CD4-positive, alpha-beta T cell treated with Interleukin-1 beta for 1 hour (primary cell): ENCODE measurements around the gene ERP44.
"Not testable (repeated sequence)": the region's sequence is repeated elsewhere in the genome, so short reads cannot be mapped to it uniquely, and the experiment has no call there.

Experiments used
- DNase-seq, 2 donors: peaks; one replicate each; pipeline ENCODE4 v3.0.0-alpha.2; 2020 to 2022

The ERP44 gene

GRCh38 chr9:100098887-100099721 is at the start of gene ERP44, which contains the start of gene INVS:
ERP44 (minus strand) TSS chr9:100099000; CDS start chr9:100098840, 160 bp downstream.
INVS (plus strand) TSS chr9:100099243; CDS start chr9:100104522, 5,279 bp downstream.
- DNase-seq: peak; percentile 98

- not testable (repeated sequence) for DNase-seq
Observed at GRCh38 chr9:100145976-100146375, 47.2 kb upstream of the ERP44 start.

GRCh38 chr9:100145167-100145934 is 46.6 kb upstream of the ERP44 start:
- not testable (repeated sequence) for DNase-seq

- DNase-seq: not testable (repeated sequence)
Observed at GRCh38 chr9:100141862-100142261, 43.1 kb upstream of the ERP44 start.

- DNase-seq: not testable (repeated sequence)
Observed at GRCh38 chr9:100140303-100140702, 41.5 kb upstream of the ERP44 start.

GRCh38 chr9:100136799-100137198 is 38.0 kb upstream of the ERP44 start:
- DNase-seq: not testable (repeated sequence)

- DNase-seq: no peak
Observed at GRCh38 chr9:100134731-100135130, 35.9 kb upstream of the ERP44 start.

GRCh38 chr9:100131875-100132430 is 33.2 kb upstream of the ERP44 start:
- DNase-seq: no peak

- no peak for DNase-seq
Observed at GRCh38 chr9:100131216-100131615, 32.4 kb upstream of the ERP44 start.

- no peak for DNase-seq
Observed at GRCh38 chr9:100129772-100130171, 31.0 kb upstream of the ERP44 start.

- no peak for DNase-seq
Observed at GRCh38 chr9:100126423-100126822, 27.6 kb upstream of the ERP44 start.

GRCh38 chr9:100125910-100126309 is 27.1 kb upstream of the ERP44 start:
- no peak for DNase-seq

- DNase-seq: no peak
Observed at GRCh38 chr9:100125236-100125635, 26.4 kb upstream of the ERP44 start.

- DNase-seq: no peak
Observed at GRCh38 chr9:100120286-100120685, 21.5 kb upstream of the ERP44 start.

- DNase-seq: no peak
Observed at GRCh38 chr9:100117316-100117715, 18.5 kb upstream of the ERP44 start.

- no peak for DNase-seq
Observed at GRCh38 chr9:100112677-100113336, 14.0 kb upstream of the ERP44 start.

- DNase-seq: no peak
Observed at GRCh38 chr9:100111235-100111634, 12.4 kb upstream of the ERP44 start.

GRCh38 chr9:100108559-100108958 is 9.8 kb upstream of the ERP44 start:
- no peak for DNase-seq

- no peak for DNase-seq
Observed at GRCh38 chr9:100106616-100107015, 7.8 kb upstream of the ERP44 start.

- no peak for DNase-seq
Observed at GRCh38 chr9:100105861-100106260, 7.1 kb upstream of the ERP44 start.

GRCh38 chr9:100104314-100104713 is 5.5 kb upstream of the ERP44 start:
- no peak for DNase-seq

GRCh38 chr9:100101608-100102007 is 2.8 kb upstream of the ERP44 start:
- no peak for DNase-seq

GRCh38 chr9:100100146-100100667 is 1.4 kb upstream of the ERP44 start:
- DNase-seq: no peak
